GM12874 (cell line): ENCODE measurements around the gene CD164L2.

ENCODE experiments used
- TF ChIP-seq, protein P1 (sequence below): IDR thresholded peaks from 2 replicates; pipeline ENCODE4 v1.5.1; 2011; ENCODE audit warnings: low read depth, mild to moderate bottlenecking, control low read depth, low read length, moderate library complexity; ENCODE audit not compliant: insufficient read depth

The CD164L2 gene

DNA sequence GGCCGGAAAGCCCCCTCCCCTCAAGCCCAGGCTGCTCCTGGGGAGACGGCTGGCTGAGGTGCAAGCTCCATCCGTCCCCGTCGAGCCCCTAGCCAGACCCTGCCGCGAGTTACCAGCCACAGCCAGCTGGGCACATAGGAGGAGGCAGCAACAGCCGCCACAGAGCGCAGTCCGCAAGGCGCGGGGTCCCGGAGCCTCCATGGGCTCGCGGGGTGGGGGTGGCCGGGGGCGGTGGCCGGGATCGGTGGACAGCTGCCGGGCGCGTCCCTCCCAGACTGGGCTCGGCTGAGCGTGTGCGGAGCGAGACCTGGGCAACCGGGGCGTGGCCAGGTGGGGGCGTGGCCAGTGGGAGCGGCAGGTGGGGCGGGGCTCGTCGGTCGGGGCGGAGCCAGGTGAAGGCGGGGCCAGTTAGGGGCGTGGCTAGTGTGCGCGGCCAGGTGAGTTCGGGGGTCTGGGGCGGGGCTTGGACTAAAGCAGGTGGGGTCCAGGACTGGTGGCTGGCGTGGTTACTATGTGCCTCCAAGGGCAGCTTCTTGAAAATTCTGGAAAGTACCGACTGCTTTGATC lies at the start of gene CD164L2:
Gene CD164L2, minus strand, starts transcription at position 295 of the 567 bp plus-strand sequence. Its CDS starts 94 bp downstream, at position 201.
- TF ChIP-seq, protein P1, sequence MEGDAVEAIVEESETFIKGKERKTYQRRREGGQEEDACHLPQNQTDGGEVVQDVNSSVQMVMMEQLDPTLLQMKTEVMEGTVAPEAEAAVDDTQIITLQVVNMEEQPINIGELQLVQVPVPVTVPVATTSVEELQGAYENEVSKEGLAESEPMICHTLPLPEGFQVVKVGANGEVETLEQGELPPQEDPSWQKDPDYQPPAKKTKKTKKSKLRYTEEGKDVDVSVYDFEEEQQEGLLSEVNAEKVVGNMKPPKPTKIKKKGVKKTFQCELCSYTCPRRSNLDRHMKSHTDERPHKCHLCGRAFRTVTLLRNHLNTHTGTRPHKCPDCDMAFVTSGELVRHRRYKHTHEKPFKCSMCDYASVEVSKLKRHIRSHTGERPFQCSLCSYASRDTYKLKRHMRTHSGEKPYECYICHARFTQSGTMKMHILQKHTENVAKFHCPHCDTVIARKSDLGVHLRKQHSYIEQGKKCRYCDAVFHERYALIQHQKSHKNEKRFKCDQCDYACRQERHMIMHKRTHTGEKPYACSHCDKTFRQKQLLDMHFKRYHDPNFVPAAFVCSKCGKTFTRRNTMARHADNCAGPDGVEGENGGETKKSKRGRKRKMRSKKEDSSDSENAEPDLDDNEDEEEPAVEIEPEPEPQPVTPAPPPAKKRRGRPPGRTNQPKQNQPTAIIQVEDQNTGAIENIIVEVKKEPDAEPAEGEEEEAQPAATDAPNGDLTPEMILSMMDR: no peak

DNA sequence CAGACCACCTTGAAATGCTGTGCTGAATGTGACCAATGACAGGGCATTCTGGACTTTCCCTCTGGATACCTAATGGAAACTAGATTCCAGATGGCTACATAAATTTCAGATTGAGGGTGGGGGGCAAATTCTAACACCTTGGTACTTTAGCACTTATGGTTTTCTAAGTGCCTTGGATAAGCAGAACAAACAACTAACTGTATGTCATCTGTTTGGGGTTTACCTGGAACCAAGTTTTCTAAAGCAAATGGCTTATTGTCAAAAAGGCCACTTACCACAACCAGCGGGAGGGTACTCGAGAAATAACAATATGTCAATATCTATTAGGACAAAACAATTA lies 48.4 kb upstream of the CD164L2 start:
- TF ChIP-seq, protein P1: no peak

DNA sequence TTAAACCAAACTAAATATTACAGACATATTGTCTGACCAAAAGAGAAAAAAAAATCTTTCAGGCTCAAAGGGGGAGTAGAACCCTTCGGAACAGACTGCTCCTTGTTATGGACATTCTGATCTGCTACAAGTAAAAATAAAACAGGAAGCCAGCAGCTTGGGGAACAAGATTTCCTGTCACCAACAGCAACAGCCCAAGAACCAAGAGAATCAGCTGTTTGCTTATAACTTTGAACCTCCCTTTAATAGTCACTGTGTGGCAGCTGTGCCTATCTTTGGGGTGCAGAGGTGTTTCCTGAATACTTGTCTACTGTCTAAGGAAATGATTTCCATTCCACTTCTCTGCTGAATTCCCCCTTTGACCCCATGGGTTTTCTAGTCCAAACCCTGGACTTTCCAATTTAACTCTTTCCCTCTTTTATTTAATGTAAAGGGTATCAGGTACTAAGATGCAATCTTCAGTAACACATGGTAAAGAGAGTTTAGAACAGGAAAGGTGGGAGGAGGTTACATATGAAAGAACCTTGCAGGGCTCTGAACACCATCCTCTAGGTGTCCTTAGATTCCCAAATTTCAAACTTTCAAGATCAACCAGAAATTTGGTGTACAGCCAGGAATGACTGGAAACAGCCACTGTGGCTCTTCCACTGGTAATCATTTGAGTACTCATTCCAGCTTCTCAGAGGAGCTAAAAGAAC lies 47.9 kb upstream of the CD164L2 start:
- TF ChIP-seq, protein P1: no peak

DNA sequence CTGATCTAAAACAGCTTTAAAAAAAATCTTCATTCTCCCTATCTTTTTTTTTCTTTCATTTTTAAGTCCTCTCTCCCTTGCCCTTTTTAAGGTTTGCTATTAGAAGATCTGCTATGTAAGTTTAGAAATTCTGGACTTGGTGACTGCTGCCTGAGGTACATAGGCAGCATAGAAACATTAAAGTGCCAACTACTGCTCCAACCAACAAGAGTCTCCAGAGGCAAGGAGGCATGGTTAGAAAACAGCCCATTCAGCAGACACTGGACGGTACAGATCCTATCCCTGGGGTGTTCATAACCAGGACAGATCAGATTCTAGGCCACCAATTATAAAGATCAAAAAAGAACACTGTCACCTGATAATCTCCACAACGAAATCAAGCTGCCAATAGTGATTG lies 45.9 kb upstream of the CD164L2 start:
- TF ChIP-seq, protein P1: no peak

DNA sequence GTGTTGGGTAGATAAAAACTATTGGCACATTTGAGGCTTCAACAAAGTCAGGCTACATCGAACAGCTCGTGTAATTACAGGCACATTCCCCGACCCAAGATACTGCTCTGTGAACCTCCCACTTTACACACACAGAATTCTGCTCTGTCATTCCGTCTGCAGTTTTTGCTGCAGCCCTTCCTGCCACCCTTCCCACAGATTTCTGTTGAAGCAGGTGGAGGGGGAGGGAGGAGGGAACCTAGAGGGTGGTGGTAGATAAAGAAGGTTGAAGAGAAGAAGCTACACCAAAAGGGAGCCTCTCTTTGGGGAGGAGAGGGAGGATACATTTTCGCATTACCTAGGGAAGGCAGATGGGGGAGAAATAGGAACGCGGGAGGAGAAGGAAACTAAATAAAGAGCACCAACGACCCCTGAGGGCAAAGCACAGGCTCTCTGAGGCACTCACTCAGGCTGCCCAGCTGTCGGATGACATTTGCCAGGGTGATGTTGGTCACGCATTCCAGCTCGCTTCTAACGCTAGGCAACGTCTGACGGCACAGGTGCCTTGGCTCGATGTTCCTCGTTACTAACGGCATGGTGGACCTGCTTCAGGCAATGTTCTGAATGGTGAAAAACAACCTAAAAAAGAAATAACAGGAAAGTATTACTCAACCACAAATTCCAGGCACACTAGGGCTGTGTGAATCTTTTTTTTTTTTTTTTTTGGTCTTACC lies 45.3 kb upstream of the CD164L2 start:
- TF ChIP-seq, protein P1: no peak

DNA sequence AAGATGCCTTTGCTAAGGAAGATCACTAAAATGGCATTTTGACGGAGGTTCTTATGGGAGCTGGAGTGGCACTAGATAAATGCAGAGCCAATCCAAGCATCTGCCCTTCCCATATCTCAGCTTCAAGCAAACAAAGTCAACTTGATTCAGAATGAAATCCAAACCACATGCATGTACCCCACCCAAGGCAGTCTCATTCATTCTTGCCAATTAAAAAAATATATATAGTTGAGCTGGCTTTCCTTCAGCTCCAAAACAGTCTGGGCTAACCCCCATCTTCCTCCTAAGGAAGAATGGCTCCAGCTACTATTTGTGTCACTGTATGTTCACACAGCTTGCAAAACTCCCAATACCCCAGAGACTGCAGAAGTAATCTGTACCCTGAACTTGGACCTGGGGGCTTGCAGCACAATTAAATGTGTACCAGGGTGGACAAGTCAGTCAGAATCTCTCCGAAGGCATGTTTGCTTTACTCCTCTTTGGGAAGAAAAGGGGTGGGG lies 44.7 kb upstream of the CD164L2 start:
- TF ChIP-seq, protein P1: no peak

DNA sequence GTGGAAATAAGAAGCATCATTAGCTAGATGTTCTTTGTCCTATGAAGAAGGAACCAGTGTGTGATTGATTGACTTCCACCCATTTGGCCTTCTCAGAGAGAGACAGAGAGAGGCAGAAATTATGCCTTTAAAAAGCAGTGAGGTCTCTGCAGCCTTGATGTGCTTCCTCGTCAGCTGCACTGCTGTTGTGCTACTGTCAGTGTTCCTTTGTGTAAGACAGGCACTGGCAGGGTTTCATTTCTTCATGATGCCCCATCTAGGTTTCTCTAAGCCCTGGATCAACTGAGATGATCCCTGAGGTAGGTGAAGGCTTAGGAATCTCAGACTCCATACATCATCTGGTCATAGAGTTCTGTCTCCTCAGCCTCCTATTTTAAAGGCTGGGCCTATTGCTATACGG lies 44.2 kb upstream of the CD164L2 start:
- TF ChIP-seq, protein P1: no peak
